Stimulated activated CD4-positive, alpha-beta T cell treated with anti-CD3 and anti-CD28 coated beads, Interleukin-15, amount 100 ng/mL, for 48 hours (primary cell): Measurements from ENCODE around the gene MMP27.
"Not testable (repeated sequence)": the region's sequence is repeated elsewhere in the genome, so short reads cannot be mapped to it uniquely, and the experiment has no call there.

Experiments used
- DNase-seq, 2 donors: peaks; one replicate each; pipeline ENCODE4 v3.0.0-alpha.2; 2020; ENCODE audit warnings: low read depth in 2 of 2

MMP27 gene

GRCh38 chr11:102705626-102706025 is at the start of gene MMP27:
Gene MMP27, minus strand, starts transcription at chr11:102705769. Its CDS starts 55 bp downstream, at chr11:102705714.
- no peak for DNase-seq

GRCh38 chr11:102753267-102753666 is 47.7 kb upstream of the MMP27 start:
- no peak for DNase-seq

GRCh38 chr11:102751673-102752072 is 46.1 kb upstream of the MMP27 start:
- no peak for DNase-seq

- DNase-seq: no peak
Measured at GRCh38 chr11:102749101-102749722, 43.6 kb upstream of the MMP27 start.

GRCh38 chr11:102746746-102747578 is 41.4 kb upstream of the MMP27 start:
- not testable (repeated sequence) for DNase-seq

GRCh38 chr11:102734650-102735049 is 29.1 kb upstream of the MMP27 start:
- DNase-seq: no peak

GRCh38 chr11:102733232-102733875 is 27.8 kb upstream of the MMP27 start:
- DNase-seq: peak; percentile 12 to 48

GRCh38 chr11:102730944-102731343 is 25.4 kb upstream of the MMP27 start:
- DNase-seq: not testable (repeated sequence)

- no peak for DNase-seq
Measured at GRCh38 chr11:102729849-102730815, 24.6 kb upstream of the MMP27 start.

- DNase-seq: no peak
Measured at GRCh38 chr11:102727890-102728289, 22.3 kb upstream of the MMP27 start.

GRCh38 chr11:102724904-102725500 is 19.4 kb upstream of the MMP27 start, which contains the start of gene MMP8:
Gene MMP8, minus strand, starts transcription at chr11:102724954. Its CDS starts 99 bp downstream, at chr11:102724855.
- DNase-seq: no peak

GRCh38 chr11:102722821-102723220 is 17.3 kb upstream of the MMP27 start:
- no peak for DNase-seq

GRCh38 chr11:102719620-102720277 is 14.2 kb upstream of the MMP27 start:
- no peak for DNase-seq

GRCh38 chr11:102717280-102717679 is 11.7 kb upstream of the MMP27 start:
- no peak for DNase-seq

- no peak for DNase-seq
Measured at GRCh38 chr11:102716527-102716926, 11.0 kb upstream of the MMP27 start.

- DNase-seq: no peak
Measured at GRCh38 chr11:102712137-102712536, 6.6 kb upstream of the MMP27 start.

GRCh38 chr11:102709201-102709945 is 3.8 kb upstream of the MMP27 start:
- DNase-seq: no peak

GRCh38 chr11:102708654-102709053 is 3.1 kb upstream of the MMP27 start:
- no peak for DNase-seq

- DNase-seq: no peak
Measured at GRCh38 chr11:102704841-102705240, 728 bp downstream of the MMP27 start.
